PFSK-1 (cell line): ENCODE data around the gene TAS1R2.

Experiments used
- POLR2AphosphoS5 ChIP-seq: IDR thresholded peaks from 2 replicates; pipeline ENCODE4 v1.6.1; 2012; ENCODE audit warnings: low read depth, mild to moderate bottlenecking, control low read depth, low read length, moderate library complexity
- SIN3A ChIP-seq: IDR thresholded peaks from 2 replicates; pipeline ENCODE4 v1.6.1; 2012; ENCODE audit warnings: mild to moderate bottlenecking, low read length, moderate library complexity, borderline replicate concordance; ENCODE audit not compliant: insufficient read depth
- TAF1 ChIP-seq: IDR thresholded peaks from 2 replicates; pipeline ENCODE4 v1.6.1; 2012; ENCODE audit warnings: low read length, control low read depth, borderline replicate concordance; ENCODE audit not compliant: insufficient read depth

DNA sequence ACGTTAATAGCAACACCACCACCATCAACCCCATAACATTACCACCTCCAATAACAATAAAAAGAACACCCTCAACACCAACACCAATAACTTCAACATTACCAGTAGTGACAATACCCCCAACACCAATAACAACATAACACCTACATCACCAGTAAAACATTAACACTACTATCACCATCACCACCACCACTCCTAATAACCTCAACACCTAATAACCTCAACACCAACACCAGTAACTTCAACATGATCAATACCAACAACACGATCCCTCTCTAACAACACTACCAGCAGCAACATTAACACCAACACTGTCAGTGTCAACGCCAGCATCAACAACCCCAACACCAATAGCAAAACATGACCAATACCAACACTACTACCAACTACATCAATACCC lies 57.2 kb downstream of the TAS1R2 start:
- TF ChIP-seq SIN3A, result no peak
- TF ChIP-seq POLR2AphosphoS5, result no peak
- TF ChIP-seq TAF1, result no peak
